Measurements from ENCODE around the gene ZNF331.

Gene ZNF331

DNA sequence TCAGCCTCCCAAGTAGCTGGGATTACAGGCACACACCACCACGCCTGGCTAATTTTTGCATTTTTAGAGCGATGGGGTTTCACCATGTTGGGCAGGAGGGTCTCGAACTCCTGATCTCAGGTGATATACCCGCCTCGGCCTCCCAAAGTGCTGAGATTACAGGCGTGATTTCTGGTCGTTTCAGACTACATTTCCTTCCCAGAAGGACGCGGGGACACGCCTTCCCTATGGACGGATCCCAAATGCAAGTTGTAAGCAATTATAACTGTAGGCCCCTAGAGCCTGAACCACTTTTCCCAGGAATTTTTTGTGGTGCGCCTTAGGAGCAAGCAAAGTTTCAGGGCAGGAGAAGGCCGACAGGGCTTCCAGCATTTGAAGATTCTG lies 17.8 kb upstream of the ZNF331 start:
- no peaks in the 10 kb centered on the region for H3K27me3 ChIP-seq (ENCODE audit: insufficient read depth, low read length, poor library complexity, severe bottlenecking)
- H3K9me2 ChIP-seq (replicated peaks; ENCODE audit: low read depth, low read length): no peaks in the 10 kb centered on the region
- H4K20me1 ChIP-seq (ENCODE audit: insufficient read depth, low read length, poor library complexity, severe bottlenecking): no peaks in the 10 kb centered on the region
- peak overlapping the region; percentile 52 for H3K4me3 ChIP-seq (ENCODE audit: low read length, poor library complexity, severe bottlenecking)
- no peaks in the 10 kb centered on the region for H3F3A ChIP-seq (ENCODE audit: low read depth)
- no peaks in the 10 kb centered on the region for H3K36me3 ChIP-seq (ENCODE audit: insufficient read depth, low read length)
- peak overlapping the region; percentile 95 for H2AFZ ChIP-seq (ENCODE audit: low read length)
- H3K4me1 ChIP-seq (ENCODE audit: insufficient read depth, low read length, poor library complexity, severe bottlenecking): peaks cover 15% of the 10 kb centered on the region
- TF ChIP-seq, protein P1, sequence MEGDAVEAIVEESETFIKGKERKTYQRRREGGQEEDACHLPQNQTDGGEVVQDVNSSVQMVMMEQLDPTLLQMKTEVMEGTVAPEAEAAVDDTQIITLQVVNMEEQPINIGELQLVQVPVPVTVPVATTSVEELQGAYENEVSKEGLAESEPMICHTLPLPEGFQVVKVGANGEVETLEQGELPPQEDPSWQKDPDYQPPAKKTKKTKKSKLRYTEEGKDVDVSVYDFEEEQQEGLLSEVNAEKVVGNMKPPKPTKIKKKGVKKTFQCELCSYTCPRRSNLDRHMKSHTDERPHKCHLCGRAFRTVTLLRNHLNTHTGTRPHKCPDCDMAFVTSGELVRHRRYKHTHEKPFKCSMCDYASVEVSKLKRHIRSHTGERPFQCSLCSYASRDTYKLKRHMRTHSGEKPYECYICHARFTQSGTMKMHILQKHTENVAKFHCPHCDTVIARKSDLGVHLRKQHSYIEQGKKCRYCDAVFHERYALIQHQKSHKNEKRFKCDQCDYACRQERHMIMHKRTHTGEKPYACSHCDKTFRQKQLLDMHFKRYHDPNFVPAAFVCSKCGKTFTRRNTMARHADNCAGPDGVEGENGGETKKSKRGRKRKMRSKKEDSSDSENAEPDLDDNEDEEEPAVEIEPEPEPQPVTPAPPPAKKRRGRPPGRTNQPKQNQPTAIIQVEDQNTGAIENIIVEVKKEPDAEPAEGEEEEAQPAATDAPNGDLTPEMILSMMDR (conservative IDR thresholded peaks at IDR 0.05; ENCODE audit: low read length): no peak
- peak overlapping the region; percentile 48 for H3K4me2 ChIP-seq (ENCODE audit: low read depth, low read length, poor library complexity, severe bottlenecking)
- H3K79me2 ChIP-seq (ENCODE audit: insufficient read depth, low read length): peaks cover 5% of the 10 kb centered on the region; the same call in 1 of the 2 replicates
- no peak overlapping the region for H3K9ac ChIP-seq (ENCODE audit: low read depth, low read length, poor library complexity, severe bottlenecking)
- no peaks in the 10 kb centered on the region for H3K9me3 ChIP-seq (ENCODE audit: insufficient read depth, low read depth, low read length)

DNA sequence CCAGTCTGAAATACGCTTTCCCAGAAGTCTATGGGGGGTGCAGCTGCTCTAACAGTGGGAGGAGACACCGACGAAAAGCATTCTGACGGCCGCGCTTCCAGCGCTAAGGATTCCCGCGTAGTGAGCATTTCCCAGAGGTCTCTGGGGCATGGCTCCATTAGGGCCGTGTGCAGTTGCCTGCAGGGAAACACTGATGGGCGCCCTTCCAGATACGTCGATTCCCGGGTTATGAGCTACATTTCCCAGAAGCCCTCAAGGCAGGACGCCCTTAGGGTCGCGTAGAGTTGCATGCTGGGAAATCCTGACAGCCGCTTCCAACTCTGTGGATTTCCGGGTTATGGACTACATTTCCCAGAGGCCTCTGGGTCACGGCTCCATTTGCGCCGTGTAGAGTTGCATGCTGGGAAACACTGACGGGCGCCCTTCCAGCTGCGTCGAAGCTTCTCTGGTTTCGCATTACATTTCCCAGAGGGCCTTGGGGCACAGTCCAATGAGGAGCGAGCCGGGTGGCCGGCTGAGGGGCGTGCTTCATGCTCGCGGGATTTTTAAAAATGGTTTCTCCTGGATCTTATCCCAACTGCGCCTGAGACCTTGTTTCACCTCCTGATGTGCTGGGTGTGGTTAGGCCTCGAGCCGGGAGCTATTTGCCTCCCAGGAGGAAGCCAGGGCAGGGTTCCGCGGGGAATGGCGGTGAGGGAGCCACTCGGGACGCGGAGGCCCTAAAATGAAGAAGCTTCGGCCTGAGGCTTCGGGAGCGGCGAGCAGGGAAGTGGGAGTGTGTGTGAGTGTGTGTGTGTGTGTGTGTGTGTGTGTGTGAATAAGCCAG lies 17.2 kb upstream of the ZNF331 start:
- H3K4me3 ChIP-seq (ENCODE audit: low read length, poor library complexity, severe bottlenecking): peak overlapping the region; percentile 86
- H3K27me3 ChIP-seq (ENCODE audit: insufficient read depth, low read length, poor library complexity, severe bottlenecking): no peaks in the 10 kb centered on the region
- H3K36me3 ChIP-seq (ENCODE audit: insufficient read depth, low read length): no peaks in the 10 kb centered on the region
- TF ChIP-seq, protein P1 (conservative IDR thresholded peaks at IDR 0.05; ENCODE audit: low read length): no peak
- no peak for TF ChIP-seq EZH2phosphoT487 (IDR thresholded peaks at IDR 0.05; ENCODE audit: borderline replicate concordance)
- H3K9ac ChIP-seq (ENCODE audit: low read depth, low read length, poor library complexity, severe bottlenecking): peak overlapping the region; percentile 58
- peak overlapping the region; percentile 95 for H2AFZ ChIP-seq (ENCODE audit: low read length)
- H3K9me2 ChIP-seq (replicated peaks; ENCODE audit: low read depth, low read length): no peaks in the 10 kb centered on the region
- H3K4me2 ChIP-seq (ENCODE audit: low read depth, low read length, poor library complexity, severe bottlenecking): peak overlapping the region; percentile 76
- peaks cover 5% of the 10 kb centered on the region; the same call in 1 of the 2 replicates for H3K79me2 ChIP-seq (ENCODE audit: insufficient read depth, low read length)
- H3K4me1 ChIP-seq (ENCODE audit: insufficient read depth, low read length, poor library complexity, severe bottlenecking): peaks cover 15% of the 10 kb centered on the region
- H3F3A ChIP-seq (ENCODE audit: low read depth): no peaks in the 10 kb centered on the region
- no peaks in the 10 kb centered on the region for H4K20me1 ChIP-seq (ENCODE audit: insufficient read depth, low read length, poor library complexity, severe bottlenecking)
- H3K9me3 ChIP-seq (ENCODE audit: insufficient read depth, low read depth, low read length): peaks cover 4% of the 10 kb centered on the region; the same call in 1 of the 2 replicates

DNA sequence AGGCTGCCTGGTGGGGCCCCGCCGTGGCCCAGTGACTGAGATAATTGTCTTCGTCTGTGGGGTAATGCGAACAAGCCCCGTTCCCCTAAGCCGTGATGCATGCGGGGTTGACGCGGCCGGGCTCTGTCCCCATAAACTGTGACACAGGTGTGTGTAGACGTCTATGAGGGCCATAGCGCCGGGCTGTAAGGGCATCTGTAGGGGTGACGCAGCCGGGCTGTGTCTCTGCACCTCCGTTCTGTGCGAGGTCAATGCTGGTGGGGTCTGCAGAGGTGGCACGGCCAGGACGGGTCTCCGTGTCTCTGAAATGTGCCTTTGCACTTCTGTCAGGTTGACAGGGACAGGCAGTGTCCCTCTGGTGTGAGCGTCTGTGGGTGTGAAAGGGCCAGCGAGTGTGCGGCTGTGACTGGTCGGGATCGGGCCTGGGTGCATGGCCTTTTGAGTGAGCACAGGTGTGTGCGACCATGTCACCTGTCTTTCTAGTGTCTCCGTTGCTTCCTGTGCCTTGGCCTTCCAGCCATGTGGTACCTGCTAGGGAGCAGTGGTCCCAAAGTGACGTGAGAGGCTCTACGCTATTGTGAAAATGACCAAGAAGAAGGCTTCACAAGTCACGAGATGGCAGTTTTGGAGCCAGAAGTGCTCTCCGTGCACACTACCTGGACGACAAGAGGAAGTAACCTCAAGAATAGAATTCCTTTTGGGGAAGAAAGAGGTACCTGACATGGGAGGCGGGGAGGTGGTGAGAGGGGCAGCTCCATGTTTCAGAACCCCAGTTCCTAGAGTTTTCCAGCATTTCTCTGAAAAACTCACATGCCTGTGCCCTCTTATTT lies 16.4 kb upstream of the ZNF331 start:
- Histone ChIP-seq H3K4me3 (ENCODE audit: low read length, poor library complexity, severe bottlenecking) (peak overlapping the region; percentile 86), H3K4me1 (ENCODE audit: insufficient read depth, low read length, poor library complexity, severe bottlenecking) (peaks cover 15% of the 10 kb centered on the region), H3K4me2 (ENCODE audit: low read depth, low read length, poor library complexity, severe bottlenecking) (peak overlapping the region; percentile 76), H3K9me3 (ENCODE audit: insufficient read depth, low read depth, low read length) (peaks cover 9% of the 10 kb centered on the region; the same call in 1 of the 2 replicates), H3K9me2 (replicated peaks; ENCODE audit: low read depth, low read length) (no peaks in the 10 kb centered on the region), H3K36me3 (ENCODE audit: insufficient read depth, low read length) (no peaks in the 10 kb centered on the region), H3F3A (ENCODE audit: low read depth) (no peaks in the 10 kb centered on the region), H3K79me2 (ENCODE audit: insufficient read depth, low read length) (peaks cover 5% of the 10 kb centered on the region; the same call in 1 of the 2 replicates), H2AFZ (ENCODE audit: low read length) (peak overlapping the region; percentile 95), H3K27me3 (ENCODE audit: insufficient read depth, low read length, poor library complexity, severe bottlenecking) (no peaks in the 10 kb centered on the region), H4K20me1 (ENCODE audit: insufficient read depth, low read length, poor library complexity, severe bottlenecking) (no peaks in the 10 kb centered on the region), H3K9ac (ENCODE audit: low read depth, low read length, poor library complexity, severe bottlenecking) (peak overlapping the region; percentile 58)
- TF ChIP-seq, protein P1 (conservative IDR thresholded peaks at IDR 0.05; ENCODE audit: low read length): no peak
- TF ChIP-seq EZH2phosphoT487 (IDR thresholded peaks at IDR 0.05; ENCODE audit: borderline replicate concordance): no peak

All from Loucy (cell line).